Endothelial cell of umbilical vein (primary cell): ENCODE measurements around the gene GFI1B. TPM values are rescaled to one million over a fixed set of nuclear protein-coding genes. Genes with fewer than 3 reads are reported as not detected.

Experiments
- BruUV-seq: library from RNA; stranded (reverse); fragments of 400-500 nt; replicated peaks from 2 replicates; lab custom pipeline; 2021; lab: Mats Ljungman, UMichigan
- CTCF ChIA-PET: fragments of 300-600, 350-600 bp; sonication (Branson Sonifier 250); formaldehyde crosslinking; loops from one replicate; lab custom pipeline; 2021; ENCODE audit warnings: antibody characterized with exemption, inconsistent platforms; lab: Charles Lee
- POLR2A ChIA-PET: fragments of 300-600, 350-600 bp; sonication (Branson Sonifier 250); formaldehyde crosslinking; loops from one replicate; lab custom pipeline; 2021; ENCODE audit warnings: antibody characterized with exemption, inconsistent platforms; lab: Charles Lee
- DNase-seq: peaks from one replicate; pipeline ENCODE4 v3.0.0-alpha.2; 2011; ENCODE audit warnings: low read depth, low spot score
- FAIRE-seq: peaks from 2 replicates; lab custom pipeline; 2011; peaks lifted over from hg19 to GRCh38; lab: Jason Lieb, UNC
- H2AFZ ChIP-seq: 2 replicates; pipeline ENCODE4 v1.6.0; 2012; ENCODE audit warnings: low read depth, low read length, control low read depth, inconsistent platforms
- H3K27ac ChIP-seq: 2 replicates; pipeline ENCODE4 v1.5.1; 2011; ENCODE audit warnings: low read depth, mild to moderate bottlenecking, control low read depth, low read length, moderate library complexity; ENCODE audit not compliant: insufficient read depth
- H3K27me3 ChIP-seq, 2 experiments: 2 replicates each; pipeline versions ENCODE4 v1.6.0 to v1.6.1; 2011; ENCODE audit warnings: low read length in 2 of 2, mixed read lengths in 1 of 2; ENCODE audit not compliant: control insufficient read depth in 2 of 2, insufficient read depth in 2 of 2
- H3K36me3 ChIP-seq, 2 experiments: 2 replicates in 1 of 2; 3 replicates in 1 of 2; pipeline ENCODE4 v1.5.1; 2011; ENCODE audit warnings: low read length in 2 of 2, mild to moderate bottlenecking in 1 of 2, moderate library complexity in 1 of 2; ENCODE audit not compliant: control insufficient read depth in 2 of 2, insufficient read depth in 2 of 2; ENCODE audit errors: extremely low read depth in 1 of 2
- H3K4me1 ChIP-seq: 3 replicates; pipeline ENCODE4 v1.5.1; 2011; ENCODE audit warnings: mild to moderate bottlenecking, low read length; ENCODE audit not compliant: control insufficient read depth, insufficient read depth; ENCODE audit errors: extremely low read depth
- H3K4me2 ChIP-seq: 2 replicates; pipeline ENCODE4 v1.6.1; 2011; ENCODE audit warnings: low read length, control low read depth, mixed read lengths; ENCODE audit not compliant: insufficient read depth
- H3K4me3 ChIP-seq, 3 experiments: fragments of 200-600 bp in 1 of 3; sonication (generic), shearing (Covaris generic) in 1 of 3; replicated peaks in 1 of 3; 2 replicates each; pipeline ENCODE4 v1.5.1; 2011 to 2016; ENCODE audit warnings: control low read depth in 3 of 3, low read length in 3 of 3, mild to moderate bottlenecking in 2 of 3, inconsistent platforms in 1 of 3, low read depth in 1 of 3, moderate library complexity in 1 of 3; ENCODE audit not compliant: insufficient read depth in 1 of 3
- H3K79me2 ChIP-seq: 2 replicates; pipeline ENCODE4 v1.6.0; 2012; ENCODE audit warnings: low read length, inconsistent platforms; ENCODE audit not compliant: control insufficient read depth, insufficient read depth
- H3K9ac ChIP-seq: replicated peaks from 2 replicates; pipeline ENCODE3; 2011; ENCODE audit warnings: low read length, control low read depth; ENCODE audit not compliant: insufficient read depth; ENCODE audit errors: extremely low read depth
- H3K9me1 ChIP-seq: replicated peaks from 3 replicates; pipeline ENCODE4 v1.6.0; 2011; ENCODE audit warnings: mild to moderate bottlenecking, low read length; ENCODE audit not compliant: control insufficient read depth, insufficient read depth; ENCODE audit errors: extremely low read depth
- H3K9me3 ChIP-seq: replicated peaks from 2 replicates; pipeline ENCODE4 v1.5.1; 2012; ENCODE audit warnings: low read length, inconsistent platforms; ENCODE audit not compliant: control insufficient read depth, insufficient read depth
- H4K20me1 ChIP-seq: replicated peaks from 2 replicates; pipeline ENCODE3; 2011; ENCODE audit warnings: mild to moderate bottlenecking, low read length; ENCODE audit not compliant: control insufficient read depth, insufficient read depth; ENCODE audit errors: extremely low read depth
- EZH2 ChIP-seq: IDR thresholded peaks from 2 replicates; pipeline ENCODE4 v1.6.1; 2012; ENCODE audit warnings: borderline replicate concordance, low read depth, mild to moderate bottlenecking, moderate library complexity, low read length, inconsistent platforms; ENCODE audit not compliant: severe bottlenecking
- FOS ChIP-seq: IDR thresholded peaks from 2 replicates; pipeline ENCODE4 v1.6.1; 2011; ENCODE audit warnings: mild to moderate bottlenecking, low read length, moderate library complexity, borderline replicate concordance; ENCODE audit not compliant: insufficient read depth
- GATA2 ChIP-seq: IDR thresholded peaks from 2 replicates; pipeline ENCODE4 v1.7.0; 2011; ENCODE audit warnings: low read depth, mild to moderate bottlenecking, moderate library complexity, mixed read lengths, low read length; ENCODE audit not compliant: insufficient read length, insufficient read depth
- MAX ChIP-seq: IDR thresholded peaks from 2 replicates; pipeline ENCODE4 v1.6.1; 2011; ENCODE audit not compliant: insufficient read depth, insufficient read length
- MYC ChIP-seq: IDR thresholded peaks from one replicate; pipeline ENCODE4 v1.6.1; 2011; ENCODE audit warnings: mild to moderate bottlenecking, low read depth, low read length
- POLR2AphosphoS5 ChIP-seq: IDR thresholded peaks from 2 replicates; pipeline ENCODE4 v1.6.1; 2012; ENCODE audit warnings: low read depth, mild to moderate bottlenecking, control low read depth, low read length, moderate library complexity; ENCODE audit not compliant: insufficient read depth
- dilution Hi-C: fragments of 300-500 bp; cut with MboI; formaldehyde crosslinking; loops from one replicate; pipeline ENCODE4 v1.15.0; 2019; ENCODE audit warnings: low sequenced_read_pairs; ENCODE audit not compliant: extremely low pct_ligation_motif_present
- intact Hi-C: fragments of 100-400 bp; cut with micrococcal nuclease; formaldehyde crosslinking; loops from one replicate; pipeline ENCODE4 v1.10.0; 2022
- polyA plus RNA-seq, 4 experiments: library from polyadenylated mRNA; depleted of rRNA in 3 of 4; stranded (reverse) in 3 of 4; unstranded in 1 of 4; fragments of >200 nt; gene quantifications; 2 replicates each; pipeline versions ENCODE4 v1.2.1 to v1.2.3, GENCODE V29; 2011 to 2012; ENCODE audit warnings: missing spikeins in 1 of 4
- total RNA-seq: library from RNA; stranded (reverse); gene quantifications from 2 replicates; pipeline ENCODE4 v1.2.3, GENCODE V29; 2021
- TF ChIP-seq, protein P1 (sequence below), 2 donors: IDR thresholded peaks; 1 replicate in 1 of 2; 2 replicates in 1 of 2; pipeline ENCODE4 v1.5.1; 2011; ENCODE audit warnings: low read length in 2 of 2, mild to moderate bottlenecking in 2 of 2, moderate library complexity in 2 of 2, control low read depth in 1 of 2, inconsistent platforms in 1 of 2, low read depth in 1 of 2; ENCODE audit not compliant: insufficient read depth in 1 of 2; ENCODE audit errors: extremely low read depth in 1 of 2

GFI1B gene
- total and polyA plus RNA-seq, 2 donors (not counting 3 experiments of a cell fraction or from before 2014, with no cell fraction given) = 0.04 TPM; not detected in 1

GRCh38 chr9:132976571-132976970 lies 1.9 kb upstream of the GFI1B start:
- H3K4me3 ChIP-seq = no peak overlapping the region
- H2AFZ ChIP-seq = no peak overlapping the region
- no TSS peak for BruUV-seq
- ChIA-PET CTCF (interaction anchor here (1.6 to 2.5 kb wide), 3 partner anchors 21 to 47 kb away, joined by 4 to 8 read pairs (median 7); no protein-coding TSS in a partner anchor), POLR2A (no interaction called here)
- dilution Hi-C loops (no loop called here), intact Hi-C loops (loop anchor here (10.0 kb wide), 1 partner anchor 172 kb away; no protein-coding TSS in a partner anchor)
- H3K79me2 ChIP-seq = no peaks in the 10 kb centered on the region
- DNase-seq = no peak
- H3K27me3 ChIP-seq = peaks cover 23 to 28% of the 10 kb centered on the region in 2 experiments
- no peaks in the 10 kb centered on the region for H3K36me3 ChIP-seq
- H3K4me2 ChIP-seq = no peak overlapping the region
- H3K9me3 ChIP-seq = no peaks in the 10 kb centered on the region
- no peak overlapping the region for H3K27ac ChIP-seq
- TF ChIP-seq, protein P1, sequence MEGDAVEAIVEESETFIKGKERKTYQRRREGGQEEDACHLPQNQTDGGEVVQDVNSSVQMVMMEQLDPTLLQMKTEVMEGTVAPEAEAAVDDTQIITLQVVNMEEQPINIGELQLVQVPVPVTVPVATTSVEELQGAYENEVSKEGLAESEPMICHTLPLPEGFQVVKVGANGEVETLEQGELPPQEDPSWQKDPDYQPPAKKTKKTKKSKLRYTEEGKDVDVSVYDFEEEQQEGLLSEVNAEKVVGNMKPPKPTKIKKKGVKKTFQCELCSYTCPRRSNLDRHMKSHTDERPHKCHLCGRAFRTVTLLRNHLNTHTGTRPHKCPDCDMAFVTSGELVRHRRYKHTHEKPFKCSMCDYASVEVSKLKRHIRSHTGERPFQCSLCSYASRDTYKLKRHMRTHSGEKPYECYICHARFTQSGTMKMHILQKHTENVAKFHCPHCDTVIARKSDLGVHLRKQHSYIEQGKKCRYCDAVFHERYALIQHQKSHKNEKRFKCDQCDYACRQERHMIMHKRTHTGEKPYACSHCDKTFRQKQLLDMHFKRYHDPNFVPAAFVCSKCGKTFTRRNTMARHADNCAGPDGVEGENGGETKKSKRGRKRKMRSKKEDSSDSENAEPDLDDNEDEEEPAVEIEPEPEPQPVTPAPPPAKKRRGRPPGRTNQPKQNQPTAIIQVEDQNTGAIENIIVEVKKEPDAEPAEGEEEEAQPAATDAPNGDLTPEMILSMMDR (IDR thresholded peaks at IDR 0.05; ENCODE audit: extremely low read depth in 1 of 2, insufficient read depth in 1 of 2, low read depth in 1 of 2, low read length in 2 of 2) = no peak
- no peak for TF ChIP-seq POLR2AphosphoS5
- no peak for TF ChIP-seq GATA2
- H3K9me1 ChIP-seq = no peaks in the 10 kb centered on the region
- no peaks in the 10 kb centered on the region for H3K4me1 ChIP-seq
- no peak overlapping the region for H3K9ac ChIP-seq
- FAIRE-seq = no peak
- H4K20me1 ChIP-seq = no peaks in the 10 kb centered on the region

- no peak overlapping the region for H2AFZ ChIP-seq
- intact Hi-C loops (loop anchor here (10.0 kb wide), 1 partner anchor 173 kb away; no protein-coding TSS in a partner anchor), dilution Hi-C loops (no loop called here)
- peaks cover 23 to 28% of the 10 kb centered on the region in 2 experiments for H3K27me3 ChIP-seq
- H3K4me1 ChIP-seq = no peaks in the 10 kb centered on the region
- H3K79me2 ChIP-seq = no peaks in the 10 kb centered on the region
- ChIA-PET CTCF (interaction anchor here (0.6 to 2.5 kb wide), 15 partner anchors 10 to 166 kb away, joined by 3 to 10 read pairs (median 4); partner anchors contain the start of genes AK8 and GTF3C5), POLR2A (no interaction called here)
- H3K27ac ChIP-seq = no peak overlapping the region
- no peaks in the 10 kb centered on the region for H3K9me3 ChIP-seq
- no peaks in the 10 kb centered on the region for H3K36me3 ChIP-seq
- DNase-seq (no peak), FAIRE-seq (no peak)
- no peaks in the 10 kb centered on the region for H3K9me1 ChIP-seq
- no peak overlapping the region for H3K9ac ChIP-seq
- no peak overlapping the region for H3K4me2 ChIP-seq
- no TSS peak for BruUV-seq
- H4K20me1 ChIP-seq = no peaks in the 10 kb centered on the region
- no peak for TF ChIP-seq MAX
- no peak for TF ChIP-seq MYC
- no peak for TF ChIP-seq GATA2
- no peak for TF ChIP-seq EZH2
- no peak for TF ChIP-seq FOS
- H3K4me3 ChIP-seq = no peak overlapping the region
Observed at GRCh38 chr9:132978112-132978450, 413 bp upstream of the GFI1B start.
